ENCODE results near the gene LHX4.

The LHX4 gene

GRCh38 chr1:180327089-180327488 lies 97.0 kb downstream of the LHX4 start:
- DNase-seq: no peak

Data from activated naive CD4-positive, alpha-beta T cell (primary cell).